ENCODE data around the gene TMEM215. TPM values are rescaled to one million over a fixed set of nuclear protein-coding genes. Genes with fewer than 3 reads are reported as not detected.

The TMEM215 gene
- total and polyA plus RNA-seq, 9 donors: 0.05 to 0.69 (median 0.30) TPM; not detected in 3

DNA sequence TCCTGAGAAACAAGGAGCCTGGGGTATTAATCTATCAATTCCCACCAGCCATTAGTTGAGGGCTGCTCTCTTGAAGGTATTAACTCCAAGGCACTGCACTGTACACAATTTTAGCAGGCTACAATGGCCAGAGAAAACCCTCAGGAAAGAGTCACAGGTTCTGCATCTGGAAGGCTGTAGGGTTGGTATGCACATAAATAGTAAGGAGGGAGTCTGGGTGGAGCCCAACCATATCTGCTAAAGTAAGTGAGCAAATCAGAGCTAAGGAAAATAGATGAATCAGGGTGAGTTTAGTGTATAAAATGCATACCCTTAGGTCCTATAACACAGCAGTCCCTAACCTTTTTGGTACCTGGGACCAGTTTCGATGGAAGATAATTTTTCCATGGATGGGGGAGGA is 18.2 kb downstream of the TMEM215 start:
- Histone ChIP-seq H3K36me3 (no peaks in the 10 kb centered on the region), H3K4me1 (ENCODE audit: insufficient read depth) (no peaks in the 10 kb centered on the region), H3K9me3 (no peaks in the 10 kb centered on the region), H3K4me3 (no peak overlapping the region), H3K27me3 (no peaks in the 10 kb centered on the region), H3K27ac (no peak overlapping the region)
- WGBS, 3 donors: 85 to 91% (median 85%) methylated on average over 1 of the region's 1 CpG
- intact Hi-C loops (cut with DNase I): no loop called here
- DNase-seq: no peak
- TF ChIP-seq POLR2A (IDR thresholded peaks at IDR 0.05) (no peak), EP300 (IDR thresholded peaks at IDR 0.05) (no peak)
- TF ChIP-seq, protein P1, sequence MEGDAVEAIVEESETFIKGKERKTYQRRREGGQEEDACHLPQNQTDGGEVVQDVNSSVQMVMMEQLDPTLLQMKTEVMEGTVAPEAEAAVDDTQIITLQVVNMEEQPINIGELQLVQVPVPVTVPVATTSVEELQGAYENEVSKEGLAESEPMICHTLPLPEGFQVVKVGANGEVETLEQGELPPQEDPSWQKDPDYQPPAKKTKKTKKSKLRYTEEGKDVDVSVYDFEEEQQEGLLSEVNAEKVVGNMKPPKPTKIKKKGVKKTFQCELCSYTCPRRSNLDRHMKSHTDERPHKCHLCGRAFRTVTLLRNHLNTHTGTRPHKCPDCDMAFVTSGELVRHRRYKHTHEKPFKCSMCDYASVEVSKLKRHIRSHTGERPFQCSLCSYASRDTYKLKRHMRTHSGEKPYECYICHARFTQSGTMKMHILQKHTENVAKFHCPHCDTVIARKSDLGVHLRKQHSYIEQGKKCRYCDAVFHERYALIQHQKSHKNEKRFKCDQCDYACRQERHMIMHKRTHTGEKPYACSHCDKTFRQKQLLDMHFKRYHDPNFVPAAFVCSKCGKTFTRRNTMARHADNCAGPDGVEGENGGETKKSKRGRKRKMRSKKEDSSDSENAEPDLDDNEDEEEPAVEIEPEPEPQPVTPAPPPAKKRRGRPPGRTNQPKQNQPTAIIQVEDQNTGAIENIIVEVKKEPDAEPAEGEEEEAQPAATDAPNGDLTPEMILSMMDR (IDR thresholded peaks at IDR 0.05): no peak

DNA sequence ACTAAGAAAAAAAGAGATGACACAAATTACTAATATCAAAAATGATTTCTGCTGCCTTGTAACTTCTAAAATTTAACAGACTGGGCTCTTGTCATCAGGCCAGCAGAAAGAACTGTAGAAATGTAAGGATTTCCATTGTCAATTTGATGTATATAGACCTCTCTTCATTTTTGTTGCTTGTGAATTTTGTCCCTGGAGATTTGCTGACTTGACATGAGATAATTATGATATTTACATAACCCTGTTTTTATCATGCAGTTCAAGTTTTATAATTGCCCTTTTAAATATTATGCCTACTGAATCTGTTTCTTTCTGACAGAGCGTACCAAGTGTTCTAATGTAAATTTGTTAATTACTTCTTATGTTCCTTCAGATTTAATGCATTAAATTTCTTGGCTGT is 23.9 kb downstream of the TMEM215 start:
- Histone ChIP-seq H3K27ac (no peak overlapping the region), H3K4me1 (ENCODE audit: insufficient read depth) (no peaks in the 10 kb centered on the region), H3K36me3 (no peaks in the 10 kb centered on the region), H3K27me3 (no peaks in the 10 kb centered on the region), H3K9me3 (no peaks in the 10 kb centered on the region), H3K4me3 (no peak overlapping the region)
- TF ChIP-seq, protein P1 (IDR thresholded peaks at IDR 0.05): no peak
- TF ChIP-seq EP300 (IDR thresholded peaks at IDR 0.05) (no peak), POLR2A (IDR thresholded peaks at IDR 0.05) (no peak)
- WGBS, 3 donors: 93 to 98% (median 94%) methylated on average over 1 of the region's 1 CpG
- DNase-seq: no peak
- intact Hi-C loops (cut with DNase I): no loop called here

DNA sequence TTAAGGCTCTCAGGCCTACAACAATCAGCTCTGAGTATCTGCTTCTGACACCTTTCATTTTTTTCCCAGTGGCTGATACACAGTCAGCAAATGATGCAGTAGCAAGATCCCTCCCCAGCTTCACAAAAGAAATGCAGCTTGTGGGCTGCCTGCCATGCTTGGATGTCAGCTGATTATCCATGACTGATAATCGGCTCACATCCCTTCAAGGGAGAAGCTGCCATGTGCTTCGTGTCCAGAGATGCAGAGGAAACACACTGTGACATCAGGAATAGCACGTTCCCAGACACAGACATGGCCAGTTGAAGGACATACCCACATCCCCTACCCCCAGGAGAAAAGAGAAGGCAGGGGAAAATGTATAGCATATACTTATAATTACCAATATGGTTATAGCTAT is 27.9 kb downstream of the TMEM215 start:
- H3K36me3 ChIP-seq: no peaks in the 10 kb centered on the region
- WGBS, 3 donors: 39 to 50% (median 44%) methylated on average over 3 of the region's 3 CpGs

DNA sequence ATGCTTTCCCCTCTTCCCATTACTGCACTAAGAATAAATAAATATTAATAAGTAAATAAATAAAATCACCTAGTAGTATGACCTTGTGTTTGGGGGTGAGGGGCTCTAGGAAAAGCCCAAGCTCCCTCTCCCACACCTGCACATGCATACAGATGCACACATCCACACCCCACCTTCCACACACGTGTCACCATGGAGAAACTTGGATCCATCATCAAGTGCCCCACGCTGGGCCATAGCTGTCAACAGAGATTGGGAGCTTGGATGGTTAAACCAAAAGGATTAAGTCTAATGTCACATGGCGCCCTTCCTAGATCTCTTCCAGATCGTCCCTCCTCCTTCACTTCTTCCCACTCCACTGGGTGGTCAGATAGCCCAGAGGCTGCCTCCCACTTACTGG is 37.0 kb downstream of the TMEM215 start:
- Histone ChIP-seq H3K36me3 (no peaks in the 10 kb centered on the region), H3K27me3 (no peaks in the 10 kb centered on the region), H3K4me1 (ENCODE audit: insufficient read depth) (no peaks in the 10 kb centered on the region), H3K27ac (no peak overlapping the region), H3K4me3 (no peak overlapping the region), H3K9me3 (no peaks in the 10 kb centered on the region)
- no peak for DNase-seq
- 59 to 65% (median 64%) methylated on average over 4 of the region's 4 CpGs for WGBS, 3 donors
- intact Hi-C loops (cut with DNase I): no loop called here
- TF ChIP-seq, protein P1 (IDR thresholded peaks at IDR 0.05): no peak
- TF ChIP-seq EP300 (IDR thresholded peaks at IDR 0.05) (no peak), POLR2A (IDR thresholded peaks at IDR 0.05) (no peak)

More for the DNA sequence above, 27.9 kb downstream of the TMEM215 start:
- Histone ChIP-seq H3K9me3 (no peaks in the 10 kb centered on the region), H3K27ac (no peak overlapping the region), H3K4me3 (no peak overlapping the region), H3K4me1 (ENCODE audit: insufficient read depth) (no peaks in the 10 kb centered on the region), H3K27me3 (no peaks in the 10 kb centered on the region)
- intact Hi-C loops (cut with DNase I): no loop called here
- DNase-seq: no peak
- TF ChIP-seq, protein P1 (IDR thresholded peaks at IDR 0.05): no peak
- TF ChIP-seq POLR2A (IDR thresholded peaks at IDR 0.05) (no peak), EP300 (IDR thresholded peaks at IDR 0.05) (no peak)
